ENCODE results near the gene TRERF1.

DNA sequence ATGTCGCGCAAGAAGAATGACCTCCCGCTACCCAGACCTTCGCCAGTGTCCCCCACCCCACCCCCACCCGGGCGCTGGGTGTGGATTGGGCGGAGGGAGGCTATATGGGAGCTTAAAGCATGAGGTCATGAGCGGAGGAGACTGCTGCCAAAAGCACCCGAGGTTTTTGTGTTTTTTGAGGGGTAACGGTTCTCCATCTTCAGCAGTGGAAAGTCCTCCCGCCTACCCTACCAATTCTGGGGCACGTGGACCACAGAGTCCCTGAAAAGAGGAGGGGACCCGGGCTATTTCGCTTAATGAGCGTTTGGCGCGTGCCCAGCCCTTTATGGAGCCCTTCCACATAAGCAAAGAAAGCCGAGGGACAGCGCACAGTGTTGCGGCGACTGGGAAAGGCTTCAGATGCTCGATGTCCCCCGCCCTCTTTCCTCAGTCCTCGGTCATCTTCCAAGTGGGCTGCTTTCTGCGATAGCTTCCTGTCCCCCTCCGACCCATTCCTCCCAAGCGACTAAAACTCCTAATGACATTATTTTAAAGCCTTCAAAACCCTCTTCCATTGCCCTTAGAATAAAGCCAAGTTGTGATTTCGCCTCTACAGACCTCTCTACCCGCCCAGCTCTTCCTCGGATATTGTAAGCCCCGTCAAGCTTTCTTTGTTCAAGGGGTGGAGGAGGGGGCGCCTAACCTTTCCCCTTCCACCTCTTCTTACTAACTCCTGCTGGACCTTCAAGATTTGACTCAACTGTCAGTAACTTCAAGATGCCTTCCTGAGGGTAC is 2.1 kb upstream of the TRERF1 start:
- no peak for TF ChIP-seq CTCF (IDR thresholded peaks at IDR 0.05)
- no peak for TF ChIP-seq POLR2A (IDR thresholded peaks at IDR 0.05)

Data from testis (tissue), 2 donors.